K562 (cell line): ENCODE results near the gene ACP4. TPM values are rescaled to one million over a fixed set of nuclear protein-coding genes. Genes with fewer than 3 reads are reported as not detected.

Experiments
- ADNP ChIP-seq: fragments of 200-800 bp; sonication (Bioruptor generic); IDR thresholded peaks from 2 replicates; pipeline ENCODE4 v1.6.1; 2016; ENCODE audit warnings: missing genetic modification characterization, missing compliant biosample characterization
- BRCA1 ChIP-seq, 2 experiments: fragments of 450-650 bp in 1 of 2; sonication (generic) in 1 of 2; formaldehyde crosslinking in 1 of 2; IDR thresholded peaks; 2 replicates each; pipeline versions ENCODE4 v1.5.0 to v1.6.1; 2017 to 2020; ENCODE audit warnings: mild to moderate bottlenecking in 1 of 2, missing genetic modification reagents in 1 of 2
- CAMTA2 ChIP-seq: fragments of 250-450 bp; sonication (Bioruptor Pico); conservative IDR thresholded peaks from 2 replicates; pipeline ENCODE4 v1.5.1; 2022
- CCAR2 ChIP-seq: fragments of 200-400 bp; formaldehyde crosslinking; IDR thresholded peaks from 2 replicates; pipeline ENCODE4 v1.6.1; 2017; ENCODE audit warnings: mild to moderate bottlenecking, low read depth, low read length
- ERF ChIP-seq: fragments of 450-650 bp; formaldehyde crosslinking; IDR thresholded peaks from 2 replicates; pipeline ENCODE4 v1.4.0; 2020; ENCODE audit warnings: mild to moderate bottlenecking, mixed read lengths
- FOXK2 ChIP-seq, 2 experiments: fragments of 450-650 bp; IDR thresholded peaks in 1 of 2; conservative IDR thresholded peaks in 1 of 2; 2 replicates each; pipeline ENCODE4 v1.6.1; 2016; ENCODE audit warnings: low read depth in 2 of 2, mild to moderate bottlenecking in 1 of 2
- MYC ChIP-seq, 2 experiments: fragments of 250-450 bp in 1 of 2; sonication (Bioruptor Pico) in 1 of 2; IDR thresholded peaks; 2 replicates each; pipeline versions ENCODE4 v1.5.1 to v1.6.1; 2012 to 2021; ENCODE audit warnings: low read depth in 2 of 2, borderline replicate concordance in 1 of 2, improper control_type of control experiment in 1 of 2, low read length in 1 of 2, mild to moderate bottlenecking in 1 of 2, moderate library complexity in 1 of 2
- PHB ChIP-seq: fragments of 250-450 bp; sonication (Bioruptor Pico); IDR thresholded peaks from 2 replicates; pipeline ENCODE4 v1.5.0; 2021
- POLR2AphosphoS2 ChIP-seq: IDR thresholded peaks from 2 replicates; pipeline ENCODE4 v1.6.1; 2012; ENCODE audit warnings: low read length, improper control_type of control experiment
- ZZZ3 ChIP-seq: fragments of 450-650 bp; IDR thresholded peaks from 2 replicates; pipeline ENCODE4 v1.6.1; 2016; ENCODE audit warnings: antibody characterized with exemption, mild to moderate bottlenecking, moderate library complexity
- polyA plus RNA-seq, 8 experiments: library from polyadenylated mRNA; depleted of rRNA in 4 of 8; stranded (reverse) in 5 of 8; unstranded in 3 of 8; fragments of >200 nt; fragmentation: Nextera tagmentation in 2 of 8; fragmentation: Illumina TruSeq in 1 of 8; extraction: Ambion mirVana in 2 of 8; extraction: Trizol in 1 of 8; gene quantifications; 2 replicates each; pipeline versions ENCODE4 v1.2.1 to v1.2.3, GENCODE V29; 2011 to 2014; ENCODE audit warnings: inconsistent platforms in 1 of 8, missing spikeins in 1 of 8
- total RNA-seq, 7 experiments: library from RNA; depleted of rRNA in 6 of 7; stranded (reverse); fragments of >200 nt in 6 of 7; fragmentation: Illumina TruSeq in 2 of 7; extraction: Trizol in 2 of 7; gene quantifications; 2 replicates each; pipeline versions ENCODE4 v1.2.1 to v1.2.3, GENCODE V29; 2011 to 2021; ENCODE audit warnings: low replicate concordance in 1 of 7
- TF ChIP-seq, protein P1 (sequence below): fragments of 250-450 bp; sonication (Bioruptor Pico); IDR thresholded peaks from 2 replicates; pipeline ENCODE4 v1.9.0; 2021; ENCODE audit warnings: mild to moderate bottlenecking, inconsistent platforms
- TF ChIP-seq, protein P2 (sequence below), 2 experiments: IDR thresholded peaks; 2 replicates each; pipeline ENCODE4 v1.6.1; 2012; ENCODE audit warnings: improper control_type of control experiment in 2 of 2, low read depth in 2 of 2, low read length in 2 of 2, borderline replicate concordance in 1 of 2
- TF ChIP-seq, protein P3 (sequence below): sonication (generic); formaldehyde crosslinking; IDR thresholded peaks from 2 replicates; pipeline ENCODE4 v1.8.0; 2022; ENCODE audit warnings: missing genetic modification reagents, mild to moderate bottlenecking, borderline replicate concordance
- TF ChIP-seq, protein P4 (sequence below): fragments of 250-450 bp; sonication (Bioruptor Pico); IDR thresholded peaks from 2 replicates; pipeline ENCODE4 v1.8.0; 2021; ENCODE audit warnings: moderate library complexity, mild to moderate bottlenecking, inconsistent platforms
- TF ChIP-seq, protein P5 (sequence below): fragments of 250-450 bp; sonication (Bioruptor Pico); IDR thresholded peaks from 2 replicates; pipeline ENCODE4 v1.4.0; 2020; ENCODE audit warnings: mild to moderate bottlenecking, moderate library complexity

ACP4 gene
- total and polyA plus RNA-seq, 9 of the 15 experiments (the other 6 are each of a cell fraction or from before 2014, with no cell fraction given): not detected

DNA sequence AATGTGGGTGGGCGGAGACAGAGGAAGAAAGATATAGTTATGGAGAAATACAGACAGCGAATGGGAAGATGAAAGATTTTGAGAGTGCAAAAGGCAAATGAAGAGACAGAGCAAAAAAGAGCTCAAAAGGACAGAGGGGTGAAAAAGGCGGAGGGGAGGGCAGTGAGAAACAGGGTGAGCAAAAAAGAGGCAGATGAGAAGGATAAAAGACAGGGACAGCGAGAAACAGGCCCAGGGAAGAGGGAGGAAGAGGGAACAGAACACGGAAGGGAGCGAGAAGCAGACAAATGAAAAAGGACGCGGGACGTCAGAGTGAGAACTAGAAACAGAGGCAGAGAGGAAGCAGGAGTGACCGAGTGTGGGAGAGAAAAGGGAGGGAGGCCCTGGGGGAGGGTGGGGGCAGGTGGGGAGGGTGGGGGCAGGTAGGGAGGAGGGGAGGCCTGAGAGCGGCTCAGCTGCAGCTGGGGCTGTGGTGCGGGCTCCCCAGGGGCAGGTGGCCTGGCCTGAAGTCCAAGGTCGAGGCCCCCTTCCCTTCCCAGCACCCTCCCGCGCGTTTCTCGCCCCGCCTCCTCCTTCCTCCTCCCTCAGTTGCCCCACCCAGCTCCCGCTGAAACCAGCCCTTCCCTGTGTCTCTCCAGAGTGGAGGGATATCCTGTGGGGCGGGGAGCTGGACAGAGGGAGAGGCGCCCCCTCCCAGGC lies 30.5 kb downstream of the ACP4 start (continued):
- TF ChIP-seq, protein P1, sequence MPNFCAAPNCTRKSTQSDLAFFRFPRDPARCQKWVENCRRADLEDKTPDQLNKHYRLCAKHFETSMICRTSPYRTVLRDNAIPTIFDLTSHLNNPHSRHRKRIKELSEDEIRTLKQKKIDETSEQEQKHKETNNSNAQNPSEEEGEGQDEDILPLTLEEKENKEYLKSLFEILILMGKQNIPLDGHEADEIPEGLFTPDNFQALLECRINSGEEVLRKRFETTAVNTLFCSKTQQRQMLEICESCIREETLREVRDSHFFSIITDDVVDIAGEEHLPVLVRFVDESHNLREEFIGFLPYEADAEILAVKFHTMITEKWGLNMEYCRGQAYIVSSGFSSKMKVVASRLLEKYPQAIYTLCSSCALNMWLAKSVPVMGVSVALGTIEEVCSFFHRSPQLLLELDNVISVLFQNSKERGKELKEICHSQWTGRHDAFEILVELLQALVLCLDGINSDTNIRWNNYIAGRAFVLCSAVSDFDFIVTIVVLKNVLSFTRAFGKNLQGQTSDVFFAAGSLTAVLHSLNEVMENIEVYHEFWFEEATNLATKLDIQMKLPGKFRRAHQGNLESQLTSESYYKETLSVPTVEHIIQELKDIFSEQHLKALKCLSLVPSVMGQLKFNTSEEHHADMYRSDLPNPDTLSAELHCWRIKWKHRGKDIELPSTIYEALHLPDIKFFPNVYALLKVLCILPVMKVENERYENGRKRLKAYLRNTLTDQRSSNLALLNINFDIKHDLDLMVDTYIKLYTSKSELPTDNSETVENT: no peak
- TF ChIP-seq, protein P2, sequence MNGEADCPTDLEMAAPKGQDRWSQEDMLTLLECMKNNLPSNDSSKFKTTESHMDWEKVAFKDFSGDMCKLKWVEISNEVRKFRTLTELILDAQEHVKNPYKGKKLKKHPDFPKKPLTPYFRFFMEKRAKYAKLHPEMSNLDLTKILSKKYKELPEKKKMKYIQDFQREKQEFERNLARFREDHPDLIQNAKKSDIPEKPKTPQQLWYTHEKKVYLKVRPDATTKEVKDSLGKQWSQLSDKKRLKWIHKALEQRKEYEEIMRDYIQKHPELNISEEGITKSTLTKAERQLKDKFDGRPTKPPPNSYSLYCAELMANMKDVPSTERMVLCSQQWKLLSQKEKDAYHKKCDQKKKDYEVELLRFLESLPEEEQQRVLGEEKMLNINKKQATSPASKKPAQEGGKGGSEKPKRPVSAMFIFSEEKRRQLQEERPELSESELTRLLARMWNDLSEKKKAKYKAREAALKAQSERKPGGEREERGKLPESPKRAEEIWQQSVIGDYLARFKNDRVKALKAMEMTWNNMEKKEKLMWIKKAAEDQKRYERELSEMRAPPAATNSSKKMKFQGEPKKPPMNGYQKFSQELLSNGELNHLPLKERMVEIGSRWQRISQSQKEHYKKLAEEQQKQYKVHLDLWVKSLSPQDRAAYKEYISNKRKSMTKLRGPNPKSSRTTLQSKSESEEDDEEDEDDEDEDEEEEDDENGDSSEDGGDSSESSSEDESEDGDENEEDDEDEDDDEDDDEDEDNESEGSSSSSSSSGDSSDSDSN (IDR thresholded peaks at IDR 0.05; ENCODE audit: borderline replicate concordance in 1 of 2, low read depth in 2 of 2, low read length in 2 of 2): no peak
- TF ChIP-seq CAMTA2 (CRISPR knock-in tag) (no peak), FOXK2 (conservative IDR thresholded peaks at IDR 0.05 in 1 of 2, IDR thresholded peaks at IDR 0.05 in 1 of 2; ENCODE audit: low read depth in 2 of 2) (0 out of 4 replicates have a peak, but pooled peaks of 1 of the 2 experiments have one; percentile 13), MYC (IDR thresholded peaks at IDR 0.05; ENCODE audit: low read depth, low read length) (peak; percentile 26; the same call in 1 of the 2 replicates), MYC (CRISPR knock-in tag; IDR thresholded peaks at IDR 0.05; ENCODE audit: borderline replicate concordance, low read depth) (no peak), POLR2AphosphoS2 (no peak), ADNP (tag) (no peak), BRCA1 (IDR thresholded peaks at IDR 0.05) (no peak), BRCA1 (CRISPR knock-in tag; IDR thresholded peaks at IDR 0.05) (no peak), ERF (CRISPR knock-in tag) (no peak), CCAR2 (no peak), ZZZ3 (no peak), PHB (CRISPR knock-in tag) (no peak)
- TF ChIP-seq, protein P3, sequence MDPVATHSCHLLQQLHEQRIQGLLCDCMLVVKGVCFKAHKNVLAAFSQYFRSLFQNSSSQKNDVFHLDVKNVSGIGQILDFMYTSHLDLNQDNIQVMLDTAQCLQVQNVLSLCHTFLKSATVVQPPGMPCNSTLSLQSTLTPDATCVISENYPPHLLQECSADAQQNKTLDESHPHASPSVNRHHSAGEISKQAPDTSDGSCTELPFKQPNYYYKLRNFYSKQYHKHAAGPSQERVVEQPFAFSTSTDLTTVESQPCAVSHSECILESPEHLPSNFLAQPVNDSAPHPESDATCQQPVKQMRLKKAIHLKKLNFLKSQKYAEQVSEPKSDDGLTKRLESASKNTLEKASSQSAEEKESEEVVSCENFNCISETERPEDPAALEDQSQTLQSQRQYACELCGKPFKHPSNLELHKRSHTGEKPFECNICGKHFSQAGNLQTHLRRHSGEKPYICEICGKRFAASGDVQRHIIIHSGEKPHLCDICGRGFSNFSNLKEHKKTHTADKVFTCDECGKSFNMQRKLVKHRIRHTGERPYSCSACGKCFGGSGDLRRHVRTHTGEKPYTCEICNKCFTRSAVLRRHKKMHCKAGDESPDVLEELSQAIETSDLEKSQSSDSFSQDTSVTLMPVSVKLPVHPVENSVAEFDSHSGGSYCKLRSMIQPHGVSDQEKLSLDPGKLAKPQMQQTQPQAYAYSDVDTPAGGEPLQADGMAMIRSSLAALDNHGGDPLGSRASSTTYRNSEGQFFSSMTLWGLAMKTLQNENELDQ: no peak
- TF ChIP-seq, protein P4, sequence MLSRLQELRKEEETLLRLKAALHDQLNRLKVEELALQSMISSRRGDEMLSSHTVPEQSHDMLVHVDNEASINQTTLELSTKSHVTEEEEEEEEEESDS (CRISPR knock-in tag): no peak
- TF ChIP-seq, protein P5, sequence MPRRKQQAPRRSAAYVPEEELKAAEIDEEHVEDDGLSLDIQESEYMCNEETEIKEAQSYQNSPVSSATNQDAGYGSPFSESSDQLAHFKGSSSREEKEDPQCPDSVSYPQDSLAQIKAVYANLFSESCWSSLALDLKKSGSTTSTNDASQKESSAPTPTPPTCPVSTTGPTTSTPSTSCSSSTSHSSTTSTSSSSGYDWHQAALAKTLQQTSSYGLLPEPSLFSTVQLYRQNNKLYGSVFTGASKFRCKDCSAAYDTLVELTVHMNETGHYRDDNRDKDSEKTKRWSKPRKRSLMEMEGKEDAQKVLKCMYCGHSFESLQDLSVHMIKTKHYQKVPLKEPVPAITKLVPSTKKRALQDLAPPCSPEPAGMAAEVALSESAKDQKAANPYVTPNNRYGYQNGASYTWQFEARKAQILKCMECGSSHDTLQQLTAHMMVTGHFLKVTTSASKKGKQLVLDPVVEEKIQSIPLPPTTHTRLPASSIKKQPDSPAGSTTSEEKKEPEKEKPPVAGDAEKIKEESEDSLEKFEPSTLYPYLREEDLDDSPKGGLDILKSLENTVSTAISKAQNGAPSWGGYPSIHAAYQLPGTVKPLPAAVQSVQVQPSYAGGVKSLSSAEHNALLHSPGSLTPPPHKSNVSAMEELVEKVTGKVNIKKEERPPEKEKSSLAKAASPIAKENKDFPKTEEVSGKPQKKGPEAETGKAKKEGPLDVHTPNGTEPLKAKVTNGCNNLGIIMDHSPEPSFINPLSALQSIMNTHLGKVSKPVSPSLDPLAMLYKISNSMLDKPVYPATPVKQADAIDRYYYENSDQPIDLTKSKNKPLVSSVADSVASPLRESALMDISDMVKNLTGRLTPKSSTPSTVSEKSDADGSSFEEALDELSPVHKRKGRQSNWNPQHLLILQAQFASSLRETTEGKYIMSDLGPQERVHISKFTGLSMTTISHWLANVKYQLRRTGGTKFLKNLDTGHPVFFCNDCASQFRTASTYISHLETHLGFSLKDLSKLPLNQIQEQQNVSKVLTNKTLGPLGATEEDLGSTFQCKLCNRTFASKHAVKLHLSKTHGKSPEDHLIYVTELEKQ (CRISPR knock-in tag): no peak
